Measurements from ENCODE around the gene KAZN.

The KAZN gene

GRCh38 chr1:14907416-14907815, 308.9 kb downstream of the KAZN start:
- TF ChIP-seq, protein P1, sequence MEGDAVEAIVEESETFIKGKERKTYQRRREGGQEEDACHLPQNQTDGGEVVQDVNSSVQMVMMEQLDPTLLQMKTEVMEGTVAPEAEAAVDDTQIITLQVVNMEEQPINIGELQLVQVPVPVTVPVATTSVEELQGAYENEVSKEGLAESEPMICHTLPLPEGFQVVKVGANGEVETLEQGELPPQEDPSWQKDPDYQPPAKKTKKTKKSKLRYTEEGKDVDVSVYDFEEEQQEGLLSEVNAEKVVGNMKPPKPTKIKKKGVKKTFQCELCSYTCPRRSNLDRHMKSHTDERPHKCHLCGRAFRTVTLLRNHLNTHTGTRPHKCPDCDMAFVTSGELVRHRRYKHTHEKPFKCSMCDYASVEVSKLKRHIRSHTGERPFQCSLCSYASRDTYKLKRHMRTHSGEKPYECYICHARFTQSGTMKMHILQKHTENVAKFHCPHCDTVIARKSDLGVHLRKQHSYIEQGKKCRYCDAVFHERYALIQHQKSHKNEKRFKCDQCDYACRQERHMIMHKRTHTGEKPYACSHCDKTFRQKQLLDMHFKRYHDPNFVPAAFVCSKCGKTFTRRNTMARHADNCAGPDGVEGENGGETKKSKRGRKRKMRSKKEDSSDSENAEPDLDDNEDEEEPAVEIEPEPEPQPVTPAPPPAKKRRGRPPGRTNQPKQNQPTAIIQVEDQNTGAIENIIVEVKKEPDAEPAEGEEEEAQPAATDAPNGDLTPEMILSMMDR (IDR thresholded peaks at IDR 0.05; ENCODE audit: insufficient read depth, low read length, poor library complexity, severe bottlenecking): no peak
- Histone ChIP-seq H3K4me3 (replicated peaks; ENCODE audit: low read depth, low read length) (no peak overlapping the region), H3K36me3 (ENCODE audit: control insufficient read depth, insufficient read depth, low read length) (no peaks in the 10 kb centered on the region), H3K27me3 (replicated peaks; ENCODE audit: control insufficient read depth, insufficient read depth, low read length) (no peaks in the 10 kb centered on the region)
- no peak for DNase-seq (ENCODE audit: extremely low read depth, insufficient read length)

GRCh38 chr1:14909273-14909672, 310.8 kb downstream of the KAZN start:
- no peaks in the 10 kb centered on the region for H3K36me3 ChIP-seq (ENCODE audit: control insufficient read depth, insufficient read depth, low read length)
- TF ChIP-seq, protein P1 (IDR thresholded peaks at IDR 0.05; ENCODE audit: insufficient read depth, low read length, poor library complexity, severe bottlenecking): no peak
- no peak overlapping the region for H3K4me3 ChIP-seq (replicated peaks; ENCODE audit: low read depth, low read length)
- no peak for DNase-seq (ENCODE audit: extremely low read depth, insufficient read length)
- no peaks in the 10 kb centered on the region for H3K27me3 ChIP-seq (replicated peaks; ENCODE audit: control insufficient read depth, insufficient read depth, low read length)

DNA sequence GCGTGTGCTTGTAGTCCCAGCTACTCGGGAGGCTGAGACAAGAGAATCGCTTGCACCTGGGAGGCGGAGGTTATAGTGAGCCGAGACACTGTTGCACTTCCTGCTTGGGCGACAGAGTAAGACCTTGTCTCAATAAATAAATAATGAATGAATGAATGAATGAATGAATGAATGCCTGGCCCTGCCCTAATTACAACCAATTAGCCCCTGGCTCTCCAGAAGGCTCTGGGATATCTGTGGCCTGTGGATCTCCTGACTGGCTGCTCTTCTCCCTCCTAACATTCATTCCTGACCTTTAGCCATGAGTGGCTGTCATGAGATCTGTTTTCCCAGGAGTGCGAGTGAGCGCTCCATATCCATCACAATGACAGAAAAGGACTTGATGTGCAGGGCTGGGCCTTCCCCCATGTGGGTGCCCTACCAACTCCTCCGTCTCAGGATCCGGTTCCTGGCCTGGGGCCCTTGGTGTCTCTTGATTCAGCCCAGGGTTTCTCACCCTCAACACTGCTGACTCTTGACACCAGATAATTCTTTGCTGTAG, 311.5 kb downstream of the KAZN start:
- Histone ChIP-seq H3K36me3 (ENCODE audit: control insufficient read depth, insufficient read depth, low read length) (no peaks in the 10 kb centered on the region), H3K27me3 (replicated peaks; ENCODE audit: control insufficient read depth, insufficient read depth, low read length) (no peaks in the 10 kb centered on the region), H3K4me3 (replicated peaks; ENCODE audit: low read depth, low read length) (no peak overlapping the region)
- TF ChIP-seq, protein P1 (IDR thresholded peaks at IDR 0.05; ENCODE audit: insufficient read depth, low read length, poor library complexity, severe bottlenecking): no peak
- DNase-seq (ENCODE audit: extremely low read depth, insufficient read length): no peak

GRCh38 chr1:14910984-14911721, 312.7 kb downstream of the KAZN start:
- no peak for DNase-seq (ENCODE audit: extremely low read depth, insufficient read length)
- TF ChIP-seq, protein P1 (IDR thresholded peaks at IDR 0.05; ENCODE audit: insufficient read depth, low read length, poor library complexity, severe bottlenecking): no peak
- no peaks in the 10 kb centered on the region for H3K36me3 ChIP-seq (ENCODE audit: control insufficient read depth, insufficient read depth, low read length)
- no peak overlapping the region for H3K4me3 ChIP-seq (replicated peaks; ENCODE audit: low read depth, low read length)
- H3K27me3 ChIP-seq (replicated peaks; ENCODE audit: control insufficient read depth, insufficient read depth, low read length): no peaks in the 10 kb centered on the region

DNA sequence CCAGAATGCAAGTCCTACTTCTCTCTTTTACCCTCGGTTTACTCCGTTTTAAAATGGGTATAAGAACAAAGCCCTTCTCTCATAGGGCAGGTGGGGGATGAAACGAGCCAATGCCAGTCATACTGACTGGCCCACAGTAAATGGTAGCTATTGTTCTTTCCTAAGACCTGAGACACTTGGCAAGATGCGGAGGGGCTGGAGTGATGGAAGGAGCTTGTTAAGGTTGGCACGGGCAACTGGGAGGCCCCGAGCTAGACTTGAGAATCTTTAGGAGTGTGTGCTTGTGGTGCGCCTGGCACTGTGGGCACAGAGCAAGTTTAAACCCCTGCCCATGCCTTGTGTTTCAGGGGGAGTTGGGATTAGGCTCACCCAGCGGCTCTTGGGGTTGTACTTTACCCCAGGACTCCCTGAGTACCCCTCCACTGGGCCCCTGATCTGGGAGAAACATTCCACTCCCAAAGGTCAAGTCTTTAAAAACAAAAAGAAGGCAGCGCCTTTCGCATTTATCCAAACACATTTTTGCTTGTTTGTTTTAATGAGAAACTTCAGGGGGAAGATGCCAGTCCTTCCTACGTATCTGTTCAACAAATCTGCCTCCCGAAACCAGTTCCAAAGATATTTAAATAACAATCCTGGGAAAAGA, 314.5 kb downstream of the KAZN start:
- Histone ChIP-seq H3K36me3 (ENCODE audit: control insufficient read depth, insufficient read depth, low read length) (no peaks in the 10 kb centered on the region), H3K4me3 (replicated peaks; ENCODE audit: low read depth, low read length) (no peak overlapping the region), H3K27me3 (replicated peaks; ENCODE audit: control insufficient read depth, insufficient read depth, low read length) (no peaks in the 10 kb centered on the region; the same call in 1 of the 2 replicates)
- TF ChIP-seq, protein P1 (IDR thresholded peaks at IDR 0.05; ENCODE audit: insufficient read depth, low read length, poor library complexity, severe bottlenecking): no peak
- no peak for DNase-seq (ENCODE audit: extremely low read depth, insufficient read length)
